NCI-H2227 treated with DMSO at 0.1 percent for 48 hours (cell line): ENCODE data around the gene SPRED1.

Experiments
- DNase-seq: peaks from one replicate; lab custom pipeline; 2025; lab: John Stamatoyannopoulos, UW

SPRED1 gene

DNA sequence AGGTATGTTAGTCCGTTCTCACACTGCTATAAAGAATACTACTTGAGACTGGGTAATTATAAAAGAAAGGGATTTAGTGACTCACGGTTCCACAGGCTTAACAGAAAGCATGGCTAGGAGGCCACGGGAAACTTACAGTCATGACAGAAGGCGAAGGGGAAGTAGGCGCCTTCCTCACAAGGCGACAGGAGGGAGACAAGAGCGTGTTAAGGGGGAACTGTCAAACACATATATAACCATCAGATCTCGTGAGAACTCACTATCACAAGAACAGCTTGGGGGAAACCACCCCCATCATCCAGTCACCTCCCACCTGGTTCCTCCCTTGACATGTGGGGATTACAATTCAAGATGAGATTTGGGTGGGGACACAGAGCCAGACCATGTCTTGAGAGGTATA is 30.4 kb downstream of the SPRED1 start:
- DNase-seq = no peak

DNA sequence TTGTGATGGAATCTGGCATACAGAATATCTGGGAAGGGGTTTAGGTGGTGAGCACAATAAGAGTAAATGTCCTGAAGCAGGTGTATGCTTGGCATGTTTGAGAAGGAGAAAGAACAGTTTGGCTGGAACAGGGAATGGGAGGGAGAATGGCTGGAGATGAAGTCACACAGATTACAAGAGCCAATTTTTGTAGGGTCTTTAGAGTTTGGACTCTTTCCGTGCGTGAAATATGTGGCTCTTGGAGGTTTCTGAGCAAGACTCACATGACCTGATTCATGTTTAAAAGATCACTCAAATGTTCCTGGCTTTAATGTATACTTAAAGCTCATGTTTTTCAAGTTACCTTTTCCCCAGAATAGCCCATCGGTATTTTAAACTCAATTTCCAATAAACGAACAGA is 32.8 kb downstream of the SPRED1 start:
- DNase-seq = no peak

DNA sequence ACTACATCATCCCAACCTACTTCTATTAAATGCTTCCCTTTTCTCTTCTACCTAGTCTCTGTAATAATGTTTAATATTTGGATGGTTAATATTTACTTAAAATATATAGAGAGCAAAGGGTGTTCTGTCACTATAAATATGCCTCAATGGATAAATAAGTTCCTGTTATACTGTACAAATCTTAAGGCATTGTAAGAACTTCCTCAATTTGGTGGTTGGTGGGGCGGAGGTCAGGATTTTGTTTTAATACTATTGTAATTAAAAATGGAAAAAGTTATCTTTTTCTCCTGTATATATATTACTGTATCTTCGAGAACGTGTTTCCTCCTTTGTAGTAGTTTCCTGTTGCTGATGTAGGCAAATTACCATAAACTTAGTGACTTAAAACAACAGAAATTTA is 41.5 kb downstream of the SPRED1 start:
- DNase-seq = no peak

- no peak for DNase-seq
Measured at GRCh38 chr15:38297623-38298388, 45.2 kb downstream of the SPRED1 start.

DNA sequence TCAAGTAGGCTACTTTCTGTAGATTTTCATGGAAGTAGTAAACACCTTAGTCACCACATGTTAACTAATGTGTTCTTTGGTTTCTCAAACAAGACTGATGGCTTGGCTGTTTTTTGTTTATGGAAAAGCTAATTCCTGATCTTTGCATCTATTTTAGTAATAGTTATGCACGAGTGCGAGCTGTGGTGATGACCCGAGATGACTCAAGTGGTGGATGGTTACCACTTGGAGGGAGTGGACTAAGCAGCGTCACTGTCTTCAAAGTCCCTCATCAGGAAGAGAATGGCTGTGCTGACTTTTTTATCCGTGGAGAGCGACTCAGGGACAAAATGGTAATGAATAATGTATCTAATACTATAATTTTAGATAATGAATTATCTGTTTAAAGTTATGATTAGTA is 46.6 kb downstream of the SPRED1 start:
- no peak for DNase-seq

GRCh38 chr15:38300395-38300794 is 47.8 kb downstream of the SPRED1 start:
- DNase-seq = no peak

- DNase-seq = no peak
Measured at GRCh38 chr15:38304481-38304880, 51.8 kb downstream of the SPRED1 start.

DNA sequence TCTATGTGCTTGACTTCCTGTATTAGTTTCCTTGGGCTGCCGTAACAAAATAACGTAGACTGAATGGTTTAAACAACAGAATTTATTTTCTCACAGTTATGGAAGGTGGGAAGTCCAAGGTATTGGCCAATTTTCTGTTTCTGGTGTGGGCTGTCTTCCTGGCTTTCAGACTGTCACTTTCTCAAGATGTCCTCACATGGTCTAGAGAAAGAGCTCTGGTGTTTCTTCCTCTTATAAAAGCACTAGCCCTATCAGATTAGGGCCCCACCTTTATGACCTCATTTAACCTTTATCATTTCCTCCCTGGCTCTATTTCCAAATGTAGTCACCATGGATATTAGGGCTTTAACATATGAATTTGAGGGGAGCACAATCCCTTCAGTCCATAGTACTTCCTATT is 54.6 kb downstream of the SPRED1 start:
- DNase-seq = no peak

DNA sequence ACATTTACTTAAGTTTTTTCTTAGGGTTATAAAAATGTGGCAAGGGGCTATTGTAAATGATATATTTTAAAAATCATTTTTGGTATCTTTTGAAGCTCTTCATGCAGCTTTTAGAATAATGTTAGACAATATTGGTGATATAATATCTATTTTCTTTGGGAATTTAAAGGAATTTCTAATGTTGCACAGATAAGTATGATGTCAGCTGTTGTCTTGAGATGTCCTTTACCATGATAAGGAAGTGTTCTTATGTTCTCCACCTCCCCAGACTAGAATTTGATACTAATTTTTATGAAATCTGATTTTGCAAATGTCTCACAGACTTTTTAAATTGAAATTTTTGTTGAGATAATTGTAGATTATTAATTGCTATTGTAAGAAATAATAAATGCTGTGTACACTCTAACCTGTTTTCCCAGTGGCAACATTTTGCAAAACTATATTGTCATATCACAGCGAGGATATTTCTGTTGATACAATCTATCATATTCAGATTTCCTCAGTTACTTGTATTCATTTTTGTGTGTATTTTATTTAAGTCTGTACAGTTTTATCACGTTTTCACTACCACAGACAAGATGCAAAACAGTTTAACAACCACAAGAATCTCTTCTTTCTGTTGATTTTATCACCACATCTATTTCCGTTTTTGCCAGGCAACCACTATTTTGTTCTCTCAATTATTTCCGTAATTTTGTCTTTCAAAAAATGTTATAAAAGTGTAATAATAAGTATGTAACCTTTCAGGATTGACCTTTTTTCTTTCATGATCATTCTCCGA is 55.4 kb downstream of the SPRED1 start:
- no peak for DNase-seq

GRCh38 chr15:38308797-38309196 is 56.2 kb downstream of the SPRED1 start:
- no peak for DNase-seq

DNA sequence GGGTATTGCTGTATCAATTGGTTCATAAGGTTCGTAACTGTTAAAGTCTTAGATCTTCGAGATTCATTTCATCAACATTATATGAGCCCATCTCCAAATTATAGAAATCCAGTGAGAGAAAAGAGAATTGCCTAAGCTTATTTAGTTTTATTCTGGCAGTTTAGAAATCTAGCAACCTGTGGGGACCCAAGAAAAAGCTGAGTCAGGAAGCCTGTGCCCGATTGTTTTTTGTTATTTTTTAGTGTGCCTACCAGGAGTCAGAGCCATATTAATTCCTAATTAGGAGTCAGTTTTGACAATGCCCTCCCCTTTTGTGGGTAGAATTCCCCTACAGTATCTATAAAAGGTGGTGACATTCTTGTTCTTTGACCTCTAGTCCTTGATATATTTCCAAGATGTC is 59.6 kb downstream of the SPRED1 start:
- no peak for DNase-seq

DNA sequence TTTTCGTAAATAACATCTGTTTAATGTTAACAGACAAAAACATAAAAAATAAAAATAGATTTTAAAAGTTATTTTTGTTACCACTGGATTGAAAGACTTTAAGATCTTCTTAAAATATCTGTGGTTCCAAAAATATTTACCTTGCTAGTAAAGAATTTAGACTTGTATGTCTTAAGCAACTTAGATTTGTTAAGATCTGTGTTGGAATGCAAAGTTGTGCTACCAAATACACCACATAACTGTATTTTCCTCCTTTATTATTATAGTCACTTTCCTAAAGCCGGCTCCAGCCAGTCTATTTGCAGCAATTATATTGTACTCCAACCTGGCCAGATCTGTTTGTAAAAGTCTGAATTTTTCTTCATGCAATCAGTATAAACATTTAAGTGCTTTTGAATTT is 63.7 kb downstream of the SPRED1 start:
- DNase-seq = no peak

- DNase-seq = no peak
Measured at GRCh38 chr15:38320181-38320580, 67.5 kb downstream of the SPRED1 start.

DNA sequence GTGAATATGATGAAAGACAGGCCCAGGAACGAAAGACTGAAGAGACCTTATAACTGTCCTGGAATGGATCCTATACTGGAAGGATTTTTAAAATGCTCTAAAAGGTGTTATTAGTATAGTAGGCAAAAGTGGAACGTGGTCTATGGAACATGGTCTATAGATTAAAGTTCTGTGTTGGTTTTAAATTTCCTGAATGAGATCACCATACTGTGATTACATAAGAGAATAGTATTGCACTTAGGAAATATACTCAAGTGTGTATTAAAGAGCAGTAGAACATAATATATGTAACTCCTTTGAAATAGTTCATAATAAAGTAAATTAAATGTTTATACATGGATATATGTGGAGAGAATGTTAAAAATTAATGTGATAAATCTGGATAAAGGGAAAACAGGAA is 68.2 kb downstream of the SPRED1 start:
- no peak for DNase-seq

- DNase-seq = no peak
Measured at GRCh38 chr15:38323895-38324294, 71.3 kb downstream of the SPRED1 start.

DNA sequence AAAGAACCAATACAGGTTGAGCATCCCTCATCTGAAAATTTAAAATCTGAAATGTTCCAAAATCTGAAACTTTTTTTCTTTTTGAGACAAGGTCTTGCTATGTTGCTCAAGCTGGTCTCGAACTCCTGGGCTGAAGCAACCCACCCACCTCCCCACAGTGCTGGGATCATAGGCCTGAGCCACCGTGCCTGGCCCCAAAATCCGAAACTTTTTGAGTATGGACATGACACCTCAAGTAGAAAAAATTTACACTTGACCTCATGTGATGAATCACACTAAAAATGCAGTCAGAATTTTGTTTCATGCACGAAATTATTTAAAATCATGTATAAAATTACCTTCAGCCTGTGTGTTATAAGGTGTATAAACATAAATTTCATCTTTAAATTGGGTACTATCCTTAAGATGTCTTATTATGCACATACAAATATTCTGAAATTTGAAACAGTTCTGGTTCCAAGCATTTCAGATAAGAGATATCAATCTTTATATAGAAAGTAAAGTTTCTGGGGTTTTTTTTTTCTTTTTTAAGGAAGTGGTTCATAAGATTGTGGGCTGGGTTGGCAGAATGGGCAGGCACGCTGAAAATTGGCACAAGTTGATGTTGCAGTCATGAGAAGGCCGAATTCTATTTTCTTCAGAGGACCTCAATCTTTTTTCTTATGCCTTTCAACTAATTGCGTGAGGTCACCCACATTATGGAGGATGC is 72.5 kb downstream of the SPRED1 start:
- no peak for DNase-seq

- no peak for DNase-seq
Measured at GRCh38 chr15:38325648-38325990, 73.0 kb downstream of the SPRED1 start.

- DNase-seq = no peak
Measured at GRCh38 chr15:38332711-38333110, 80.1 kb downstream of the SPRED1 start.

GRCh38 chr15:38335116-38335515 is 82.5 kb downstream of the SPRED1 start:
- DNase-seq = no peak

DNA sequence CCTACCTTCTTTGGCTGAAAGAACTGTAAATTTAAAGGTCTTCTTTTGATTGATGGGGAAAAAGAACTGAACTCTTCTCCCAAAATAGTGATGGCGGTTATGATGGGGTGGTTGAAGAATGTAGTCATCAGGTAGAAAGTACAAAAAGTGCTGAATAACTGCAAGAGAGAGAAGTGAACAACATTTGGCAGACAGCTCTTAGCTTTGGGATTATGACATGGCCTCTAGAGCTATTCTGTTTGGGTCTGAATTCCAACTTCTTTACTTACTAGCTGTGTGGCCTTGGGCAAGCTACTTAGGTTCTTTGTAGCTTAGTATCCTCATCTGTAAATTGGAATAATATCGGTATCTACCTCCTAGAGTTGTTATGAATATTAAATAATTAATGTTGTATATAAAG is 91.7 kb downstream of the SPRED1 start:
- no peak for DNase-seq

DNA sequence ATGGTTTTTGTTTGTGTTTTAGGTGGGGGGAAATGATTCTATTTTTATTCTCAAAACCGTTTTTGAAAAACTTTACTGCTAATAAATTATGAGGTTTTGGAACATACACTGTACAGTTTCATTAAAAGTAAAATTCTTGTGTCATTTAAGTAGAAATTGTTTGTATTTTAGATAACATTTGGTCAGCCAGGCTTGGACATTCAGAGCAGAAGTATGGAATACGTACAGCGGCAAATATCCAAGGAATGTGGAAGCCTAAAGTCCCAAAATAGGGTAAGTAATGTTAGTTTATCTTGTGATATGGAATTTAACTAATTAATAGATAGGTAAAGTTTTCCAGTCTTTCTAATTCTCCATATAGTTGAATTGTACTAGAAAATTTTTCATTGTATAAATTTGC is 96.6 kb downstream of the SPRED1 start:
- DNase-seq = no peak

DNA sequence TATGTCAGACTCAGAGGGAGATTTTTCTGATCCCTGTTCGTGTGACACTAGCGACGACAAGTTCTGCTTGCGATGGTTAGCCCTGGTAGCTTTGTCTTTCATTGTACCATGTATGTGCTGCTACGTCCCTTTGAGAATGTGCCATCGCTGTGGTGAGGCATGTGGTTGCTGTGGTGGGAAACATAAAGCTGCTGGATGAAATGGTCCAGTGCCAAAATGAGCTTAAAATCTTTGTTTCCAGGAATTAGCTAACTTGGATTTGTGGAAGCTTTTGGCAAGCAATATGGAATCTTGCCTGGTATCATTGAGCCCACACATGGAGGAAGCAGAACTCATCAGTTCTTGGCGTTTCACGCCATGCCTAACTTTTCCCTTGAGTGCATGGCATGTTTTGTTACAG is 98.8 kb downstream of the SPRED1 start:
- no peak for DNase-seq

- DNase-seq = peak; percentile 23
Measured at GRCh38 chr15:38354315-38354929, 101.8 kb downstream of the SPRED1 start.
